IPS-20b (cell line): Measurements from ENCODE around the gene FRY.

ENCODE experiments used
- H3K27ac ChIP-seq: one replicate; pipeline ENCODE4 v1.5.1; 2013; ENCODE audit warnings: low read length
- H3K27me3 ChIP-seq: 2 replicates; pipeline ENCODE4 v1.6.1; 2013; ENCODE audit warnings: mild to moderate bottlenecking, low read length, inconsistent platforms; ENCODE audit not compliant: insufficient read depth
- H3K36me3 ChIP-seq: 2 replicates; pipeline ENCODE4 v1.6.1; 2013; ENCODE audit warnings: low read depth, mild to moderate bottlenecking, inconsistent platforms, low read length, moderate library complexity; ENCODE audit not compliant: insufficient read depth
- H3K4me1 ChIP-seq: 2 replicates; pipeline ENCODE4 v1.6.1; 2013; ENCODE audit warnings: mild to moderate bottlenecking, control low read depth, inconsistent platforms, low read length, moderate library complexity; ENCODE audit not compliant: insufficient read depth
- H3K4me3 ChIP-seq: 2 replicates; pipeline ENCODE4 v1.5.1; 2013; ENCODE audit warnings: mild to moderate bottlenecking, low read length, inconsistent platforms
- H3K9ac ChIP-seq: 2 replicates; pipeline ENCODE4 v1.6.1; 2013; ENCODE audit warnings: low read depth, mild to moderate bottlenecking, inconsistent platforms, low read length, moderate library complexity
- H3K9me3 ChIP-seq: 2 replicates; pipeline ENCODE4 v1.6.1; 2013; ENCODE audit warnings: mild to moderate bottlenecking, low read depth, low read length, inconsistent platforms; ENCODE audit not compliant: insufficient read depth

The FRY gene

DNA sequence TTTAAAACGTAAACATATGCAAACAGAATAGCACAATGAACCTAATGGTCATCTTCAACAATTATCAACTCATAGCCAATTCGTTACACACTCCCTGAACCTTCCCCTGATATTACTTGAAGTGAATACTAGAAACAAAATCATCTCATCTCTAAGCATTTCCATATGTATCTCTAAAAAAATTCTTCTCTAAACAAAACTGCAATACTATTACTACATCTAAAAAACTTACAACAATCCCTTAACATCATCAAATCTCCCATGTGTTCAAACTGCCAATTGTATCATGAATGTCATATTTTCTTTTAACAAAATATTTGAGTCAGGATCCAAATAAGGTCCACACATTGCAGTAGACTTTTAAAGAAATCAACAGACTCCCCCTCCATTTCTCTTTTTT lies 61.4 kb downstream of the FRY start:
- Histone ChIP-seq H3K36me3 (no peaks in the 10 kb centered on the region), H3K4me1 (peaks cover 16% of the 10 kb centered on the region; the same call in 1 of the 2 replicates), H3K9ac (no peak overlapping the region), H3K27me3 (no peaks in the 10 kb centered on the region), H3K4me3 (no peak overlapping the region), H3K9me3 (no peaks in the 10 kb centered on the region), H3K27ac (no peak overlapping the region)

DNA sequence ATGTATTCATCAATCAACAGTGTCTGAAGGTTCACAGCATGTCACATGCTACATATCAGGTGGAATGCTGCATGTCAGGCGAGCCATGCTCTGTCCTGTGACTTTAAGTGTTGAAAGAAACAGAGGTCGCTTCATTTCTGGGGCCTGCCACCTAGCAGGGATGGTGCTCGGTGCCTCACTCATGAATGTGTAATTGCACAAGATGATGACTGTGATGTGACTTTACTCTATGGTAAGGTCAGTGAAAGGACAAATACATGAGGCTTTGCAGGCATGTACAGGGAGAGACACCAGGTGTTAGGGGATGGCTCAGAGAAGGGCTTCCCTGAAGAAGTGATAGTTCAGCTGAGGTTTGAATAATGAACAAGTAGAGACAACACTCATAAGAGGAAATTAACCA lies 66.7 kb downstream of the FRY start:
- no peak overlapping the region for H3K9ac ChIP-seq
- H3K4me1 ChIP-seq: no peaks in the 10 kb centered on the region
- no peaks in the 10 kb centered on the region for H3K36me3 ChIP-seq
- no peaks in the 10 kb centered on the region for H3K9me3 ChIP-seq
- no peak overlapping the region for H3K4me3 ChIP-seq
- no peaks in the 10 kb centered on the region for H3K27me3 ChIP-seq
- H3K27ac ChIP-seq: no peak overlapping the region

- H3K9me3 ChIP-seq: no peaks in the 10 kb centered on the region
- H3K9ac ChIP-seq: no peak overlapping the region
- no peaks in the 10 kb centered on the region for H3K27me3 ChIP-seq
- H3K4me3 ChIP-seq: no peak overlapping the region
- H3K4me1 ChIP-seq: no peaks in the 10 kb centered on the region
- H3K27ac ChIP-seq: no peak overlapping the region
- no peaks in the 10 kb centered on the region for H3K36me3 ChIP-seq
These were observed 74.2 kb downstream of the FRY start for GRCh38 chr13:32105653-32106313.

GRCh38 chr13:32107474-32107873 lies 75.9 kb downstream of the FRY start:
- H3K9ac ChIP-seq: no peak overlapping the region
- H3K9me3 ChIP-seq: no peaks in the 10 kb centered on the region
- no peak overlapping the region for H3K4me3 ChIP-seq
- no peaks in the 10 kb centered on the region for H3K36me3 ChIP-seq
- no peaks in the 10 kb centered on the region for H3K4me1 ChIP-seq
- no peak overlapping the region for H3K27ac ChIP-seq
- H3K27me3 ChIP-seq: no peaks in the 10 kb centered on the region

- Histone ChIP-seq H3K4me3 (no peak overlapping the region), H3K36me3 (no peaks in the 10 kb centered on the region), H3K27me3 (no peaks in the 10 kb centered on the region), H3K9ac (no peak overlapping the region), H3K9me3 (no peaks in the 10 kb centered on the region), H3K4me1 (no peaks in the 10 kb centered on the region), H3K27ac (no peak overlapping the region)
These were observed 76.4 kb downstream of the FRY start for GRCh38 chr13:32107973-32108372.

- no peaks in the 10 kb centered on the region for H3K9me3 ChIP-seq
- H3K9ac ChIP-seq: no peak overlapping the region
- H3K4me1 ChIP-seq: no peaks in the 10 kb centered on the region
- no peaks in the 10 kb centered on the region for H3K27me3 ChIP-seq
- no peak overlapping the region for H3K4me3 ChIP-seq
- H3K27ac ChIP-seq: no peak overlapping the region
- H3K36me3 ChIP-seq: no peaks in the 10 kb centered on the region
These were observed 82.0 kb downstream of the FRY start for GRCh38 chr13:32113532-32113931.

GRCh38 chr13:32114284-32114950 lies 82.8 kb downstream of the FRY start:
- no peaks in the 10 kb centered on the region for H3K36me3 ChIP-seq
- H3K27ac ChIP-seq: no peak overlapping the region
- no peak overlapping the region for H3K9ac ChIP-seq

GRCh38 chr13:32115066-32115465 lies 83.5 kb downstream of the FRY start:
- Histone ChIP-seq H3K27ac (no peak overlapping the region), H3K4me1 (no peaks in the 10 kb centered on the region), H3K4me3 (no peak overlapping the region), H3K9me3 (no peaks in the 10 kb centered on the region), H3K27me3 (no peaks in the 10 kb centered on the region), H3K9ac (no peak overlapping the region), H3K36me3 (no peaks in the 10 kb centered on the region)

More at GRCh38 chr13:32114284-32114950, 82.8 kb downstream of the FRY start:
- H3K27me3 ChIP-seq: no peaks in the 10 kb centered on the region
- H3K4me1 ChIP-seq: no peaks in the 10 kb centered on the region
- H3K9me3 ChIP-seq: no peaks in the 10 kb centered on the region
- no peak overlapping the region for H3K4me3 ChIP-seq

DNA sequence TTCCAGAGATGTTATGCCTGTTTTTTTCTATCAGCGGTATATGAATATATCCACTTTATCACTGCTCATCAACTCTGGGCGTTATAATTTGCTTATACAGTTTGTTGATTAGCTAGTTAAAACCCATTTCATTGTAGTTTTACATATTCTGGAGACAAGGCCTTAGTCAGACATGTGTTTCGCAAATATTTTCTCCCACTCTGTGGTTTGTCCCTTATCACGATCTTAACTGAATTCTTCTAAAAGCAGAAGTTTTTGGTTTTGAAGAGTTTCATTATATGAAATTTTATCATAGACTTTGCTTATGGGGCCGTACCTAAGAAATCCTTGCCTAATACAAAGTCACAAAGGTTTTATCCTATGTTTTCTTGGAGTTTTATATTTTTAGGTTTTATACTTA lies 84.6 kb downstream of the FRY start:
- Histone ChIP-seq H3K4me1 (no peaks in the 10 kb centered on the region), H3K9me3 (no peaks in the 10 kb centered on the region), H3K27me3 (no peaks in the 10 kb centered on the region), H3K27ac (no peak overlapping the region), H3K9ac (no peak overlapping the region), H3K36me3 (no peaks in the 10 kb centered on the region), H3K4me3 (no peak overlapping the region)

- H3K36me3 ChIP-seq: no peaks in the 10 kb centered on the region
- no peak overlapping the region for H3K4me3 ChIP-seq
- H3K27ac ChIP-seq: no peak overlapping the region
- no peaks in the 10 kb centered on the region for H3K4me1 ChIP-seq
- no peaks in the 10 kb centered on the region for H3K27me3 ChIP-seq
- H3K9me3 ChIP-seq: no peaks in the 10 kb centered on the region
- H3K9ac ChIP-seq: no peak overlapping the region
These were observed 85.4 kb downstream of the FRY start for GRCh38 chr13:32117001-32117400.

GRCh38 chr13:32117701-32118100 lies 86.1 kb downstream of the FRY start:
- Histone ChIP-seq H3K9ac (no peak overlapping the region), H3K9me3 (no peaks in the 10 kb centered on the region), H3K36me3 (no peaks in the 10 kb centered on the region), H3K4me3 (no peak overlapping the region), H3K4me1 (no peaks in the 10 kb centered on the region), H3K27ac (no peak overlapping the region), H3K27me3 (no peaks in the 10 kb centered on the region)

- Histone ChIP-seq H3K9ac (no peak overlapping the region), H3K36me3 (no peaks in the 10 kb centered on the region), H3K9me3 (no peaks in the 10 kb centered on the region), H3K4me3 (no peak overlapping the region), H3K27me3 (no peaks in the 10 kb centered on the region), H3K27ac (no peak overlapping the region), H3K4me1 (no peaks in the 10 kb centered on the region)
These were observed 89.7 kb downstream of the FRY start for GRCh38 chr13:32121316-32121715.
